ENCODE measurements around the gene MS4A14.
"Not testable (repeated sequence)": the region's sequence is repeated elsewhere in the genome, so short reads cannot be mapped to it uniquely, and the experiment has no call there.

MS4A14 gene

DNA sequence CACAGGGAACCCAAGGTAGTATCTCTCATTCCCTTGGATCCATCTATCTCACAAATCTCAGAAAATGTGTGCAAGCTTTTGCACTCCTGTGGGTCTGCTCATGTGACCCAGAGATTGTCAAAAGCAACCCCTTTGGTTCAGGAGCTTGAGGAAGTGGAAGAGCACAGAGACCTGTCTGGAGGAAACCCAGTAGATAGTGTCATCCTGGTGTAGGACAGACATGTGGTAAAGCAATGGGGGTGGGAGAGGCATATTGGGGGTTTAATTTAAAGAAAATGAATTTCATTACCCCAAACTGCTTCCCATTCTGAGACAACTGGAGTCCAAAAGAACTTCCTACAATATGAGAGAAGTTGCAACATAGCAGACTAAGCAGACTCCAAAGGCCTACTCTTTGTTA lies 5.8 kb upstream of the MS4A14 start:
- peak in 1 of 2 donors; percentile 5 for DNase-seq

DNA sequence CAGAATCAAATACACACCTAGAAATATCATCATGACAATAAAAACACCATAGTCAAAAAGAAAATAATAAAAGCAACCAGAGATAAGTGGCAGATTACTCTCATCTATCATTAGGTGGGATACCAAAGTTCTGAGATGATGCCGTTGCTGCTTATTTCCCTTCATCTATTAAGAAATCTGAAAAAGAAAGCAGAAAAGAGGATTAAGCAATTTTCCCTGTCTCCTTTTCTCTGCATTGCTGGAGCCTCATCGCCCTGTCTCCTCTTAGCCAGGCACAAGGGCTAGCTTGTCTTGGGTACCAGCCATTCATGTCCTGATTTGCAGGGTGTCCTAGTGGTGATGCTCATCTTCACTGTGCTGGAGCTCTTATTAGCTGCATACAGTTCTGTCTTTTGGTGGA lies 3.9 kb upstream of the MS4A14 start:
- DNase-seq: no peak

GRCh38 chr11:60393016-60393415 lies 3.2 kb upstream of the MS4A14 start:
- DNase-seq: no peak

- DNase-seq: no peak
These were observed 1.4 kb upstream of the MS4A14 start for GRCh38 chr11:60394666-60395380.

DNA sequence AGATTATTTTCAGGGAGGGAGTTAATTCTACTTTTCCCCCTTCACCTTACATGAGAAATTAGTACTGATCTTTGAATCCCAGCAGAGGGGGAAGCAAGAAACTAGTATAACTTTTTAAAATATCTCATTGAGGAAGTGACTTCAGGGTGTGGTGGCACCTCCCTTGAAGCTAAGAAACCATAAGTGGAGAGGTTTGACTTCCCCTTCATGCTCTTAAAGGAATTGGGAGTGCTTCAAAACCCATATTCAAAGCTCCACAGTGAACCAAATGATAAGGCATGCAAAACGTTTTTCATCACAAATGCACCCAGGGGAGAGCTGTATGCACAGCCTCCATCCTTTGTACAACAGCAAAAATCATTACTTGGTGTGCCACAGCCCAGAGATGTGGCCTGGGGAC lies 540 bp downstream of the MS4A14 start:
- peak in 1 of 2 donors; percentile 72 for DNase-seq

GRCh38 chr11:60420015-60420414 lies 23.8 kb downstream of the MS4A14 start:
- no peak for DNase-seq

- no peak for DNase-seq
These were observed 26.4 kb downstream of the MS4A14 start for GRCh38 chr11:60422609-60423008.

DNA sequence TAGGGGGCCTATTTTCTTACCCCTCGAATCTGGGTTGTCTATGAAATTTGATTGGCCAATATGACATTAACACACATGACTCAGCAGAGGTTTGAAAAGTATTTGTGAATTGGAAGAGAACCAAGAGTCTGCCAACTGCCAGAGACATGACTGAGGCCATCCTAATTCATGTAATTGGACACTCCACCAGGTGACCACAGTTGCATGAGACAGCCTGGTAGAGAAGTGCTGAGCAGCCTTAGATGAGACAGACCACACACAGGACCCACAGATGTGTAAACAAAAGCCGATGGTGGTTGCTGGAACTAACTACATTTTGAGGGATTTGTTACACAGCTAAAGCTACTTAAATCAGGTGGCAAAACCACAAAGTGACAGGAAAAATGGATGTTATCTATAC lies 32.3 kb downstream of the MS4A14 start:
- DNase-seq: no peak

GRCh38 chr11:60429272-60429671 lies 33.0 kb downstream of the MS4A14 start, which contains the start of gene MS4A5:
TSS of gene MS4A5 (plus strand) at chr11:60429572. CDS start at chr11:60429675, 103 bp downstream.
- no peak for DNase-seq

DNA sequence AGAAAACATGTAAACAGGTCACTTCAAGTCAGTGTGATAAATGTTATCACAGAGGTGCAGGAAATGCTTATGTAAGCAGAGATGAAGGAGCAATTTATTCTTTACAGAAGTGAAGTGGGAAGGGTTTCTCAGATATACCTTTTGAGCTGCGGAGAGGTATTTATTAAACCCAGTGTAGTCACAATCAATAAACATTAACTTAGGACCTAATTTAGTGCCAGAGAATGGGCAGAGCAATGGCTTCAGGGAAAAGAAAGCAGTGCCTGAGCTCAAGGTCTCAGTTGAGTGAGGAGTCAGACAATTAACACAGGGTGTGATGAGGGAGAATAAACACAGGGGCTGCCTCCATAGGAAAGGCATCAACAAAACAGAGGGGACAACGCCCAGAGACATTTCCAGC lies 35.0 kb downstream of the MS4A14 start:
- DNase-seq: no peak

DNA sequence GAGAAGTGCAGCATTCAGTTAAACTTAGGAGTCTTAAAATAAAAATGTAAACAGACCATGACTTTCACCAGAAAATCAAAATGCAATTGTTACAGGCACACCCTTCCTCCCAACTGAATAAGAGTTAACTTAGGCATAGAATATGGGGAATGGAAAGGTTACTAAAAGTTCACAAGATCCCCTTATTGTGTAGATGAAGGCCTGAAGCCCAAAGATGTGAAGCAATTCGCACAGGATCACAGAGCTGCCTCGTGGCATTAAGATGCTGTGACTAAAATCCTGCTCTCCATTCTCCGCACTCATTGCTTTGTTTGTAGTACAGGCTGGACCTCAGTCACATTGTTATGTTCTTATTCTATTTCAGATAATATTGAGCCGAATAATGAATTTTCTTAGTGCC lies 37.1 kb downstream of the MS4A14 start:
- no peak for DNase-seq

DNA sequence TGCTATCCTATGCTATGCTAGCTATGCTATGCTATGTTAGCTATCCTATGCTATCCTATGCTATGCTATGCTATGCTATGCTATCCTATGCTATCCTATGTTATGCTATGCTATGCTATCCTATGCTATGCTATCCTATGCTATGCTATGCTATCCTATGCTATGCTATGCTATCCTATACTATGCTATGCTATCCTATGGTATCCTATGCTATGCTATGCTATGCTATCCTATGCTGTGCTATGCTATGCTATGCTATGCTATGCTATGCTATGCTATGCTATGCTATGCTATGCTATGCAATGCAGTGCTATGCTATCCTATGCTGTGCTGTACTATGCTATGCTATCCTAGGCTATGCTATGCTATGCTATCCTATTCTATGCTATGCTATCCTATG lies 50.8 kb downstream of the MS4A14 start:
- DNase-seq: no peak

DNA sequence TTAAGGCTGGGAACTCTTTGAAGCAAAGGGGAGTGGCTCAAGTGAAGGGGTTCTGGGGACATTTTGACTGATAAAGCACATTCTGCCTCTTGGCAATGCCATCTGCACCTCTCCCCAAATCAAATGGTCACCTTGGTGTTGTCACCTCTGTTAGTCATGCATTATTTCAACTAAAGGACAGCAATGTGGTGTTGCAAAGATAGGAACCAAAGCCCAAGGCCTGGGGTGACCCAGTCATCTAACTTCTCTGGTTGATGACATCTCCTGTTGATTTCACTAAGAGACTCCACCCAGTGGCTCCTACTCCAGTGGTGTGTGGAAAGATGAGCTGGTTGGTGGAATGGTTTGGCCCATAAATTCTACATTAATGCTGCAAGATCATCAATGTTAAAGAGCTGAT lies 51.6 kb downstream of the MS4A14 start:
- no peak for DNase-seq

GRCh38 chr11:60451185-60451584 lies 54.9 kb downstream of the MS4A14 start:
- DNase-seq: not testable (repeated sequence)

- no peak for DNase-seq
These were observed 58.0 kb downstream of the MS4A14 start for GRCh38 chr11:60454212-60454611.

DNA sequence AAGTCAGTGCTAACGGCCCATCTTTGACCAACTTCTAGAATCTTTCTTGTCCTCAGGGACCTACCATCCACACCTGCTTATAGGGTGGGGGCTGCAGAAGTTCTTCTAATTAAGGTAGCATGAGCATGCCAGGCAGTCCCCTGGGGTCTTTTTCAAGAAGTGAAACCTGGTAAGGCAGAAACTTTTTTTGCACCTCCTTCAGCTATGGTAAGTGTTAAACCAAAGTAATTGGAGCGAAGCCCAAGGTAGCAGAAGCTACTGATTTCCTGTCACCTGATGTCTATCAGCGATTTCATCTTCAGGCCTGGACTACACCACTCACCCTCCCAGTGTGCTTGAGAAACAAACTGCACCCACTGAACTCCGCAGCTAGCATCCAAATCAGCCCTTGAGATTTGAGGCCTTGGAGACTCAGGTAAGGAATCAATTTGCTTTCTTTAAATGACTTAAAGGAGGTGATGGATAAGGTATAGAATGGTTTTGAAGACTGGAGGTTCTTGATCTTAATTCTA lies 59.3 kb downstream of the MS4A14 start, which contains the start of gene MS4A1:
Gene MS4A1, plus strand, starts transcription at position 317 of the 512 bp plus-strand sequence. CDS start 6,528 bp downstream, outside the sequence.
- no peak for DNase-seq

GRCh38 chr11:60457576-60457975 lies 61.3 kb downstream of the MS4A14 start:
- DNase-seq: no peak

GRCh38 chr11:60459345-60459744 lies 63.1 kb downstream of the MS4A14 start:
- no peak for DNase-seq
